MV-4-11 (cell line): ENCODE measurements around the gene ACY1.

ENCODE experiments used
- DNase-seq: peaks from one replicate; lab custom pipeline; 2025; lab: John Stamatoyannopoulos, UW

Gene ACY1

GRCh38 chr3:52005571-52005986 lies 22.2 kb downstream of the ACY1 start:
- no peak for DNase-seq

DNA sequence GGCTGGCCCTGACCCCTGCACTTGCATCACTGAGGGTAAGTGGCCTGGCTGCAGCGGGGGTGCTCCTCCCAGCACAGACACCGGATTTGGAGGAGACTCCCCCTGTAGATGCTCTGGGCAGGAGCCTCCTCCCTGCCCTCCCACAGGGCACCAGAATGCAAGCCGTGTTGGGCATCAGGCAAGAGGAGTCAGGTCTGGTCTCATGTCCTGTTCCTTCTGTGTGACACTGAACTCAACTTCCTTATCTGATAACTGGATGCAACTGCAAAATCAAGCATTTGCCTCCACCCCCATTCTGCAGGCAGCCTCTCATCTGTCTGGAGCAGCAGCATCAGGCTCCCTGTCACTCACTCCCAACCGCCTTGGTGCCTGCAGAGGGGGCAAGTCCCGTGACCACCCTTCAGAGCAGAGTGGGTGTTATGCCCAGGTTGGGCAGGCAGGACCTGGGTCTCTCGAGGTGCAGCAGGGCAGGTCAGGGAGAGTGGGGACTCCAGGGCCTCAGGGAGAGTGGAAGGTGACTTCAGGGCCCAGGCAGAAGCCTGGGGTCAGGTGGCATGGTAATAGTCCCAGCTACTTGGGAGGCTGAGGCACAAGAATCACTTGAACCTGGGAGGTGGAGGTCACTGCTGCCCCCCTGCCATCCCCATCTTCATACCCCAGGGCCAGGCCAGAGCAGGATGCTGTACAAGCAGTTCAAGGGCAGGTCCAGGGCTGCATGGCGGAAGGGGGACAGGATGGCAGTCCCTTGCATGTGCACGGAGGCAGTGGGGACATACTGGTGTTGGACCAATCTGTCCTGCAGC lies 22.9 kb downstream of the ACY1 start:
- DNase-seq, result peak; percentile 29

DNA sequence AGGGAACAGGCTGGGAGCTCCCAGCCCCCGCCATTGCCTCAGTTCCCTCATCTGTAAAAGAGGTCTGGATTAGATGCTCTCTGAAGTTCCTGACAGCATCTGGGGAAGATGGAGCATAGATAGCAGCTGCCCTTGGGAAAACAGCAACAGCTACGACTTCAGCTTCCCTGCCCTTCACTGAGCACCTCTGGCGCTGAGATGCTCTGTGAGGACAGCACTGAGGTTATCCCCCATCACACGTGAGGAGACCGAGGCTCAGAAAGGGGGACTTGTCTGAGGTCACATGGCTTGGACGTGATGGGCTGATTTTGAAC lies 23.4 kb downstream of the ACY1 start:
- DNase-seq, result no peak

DNA sequence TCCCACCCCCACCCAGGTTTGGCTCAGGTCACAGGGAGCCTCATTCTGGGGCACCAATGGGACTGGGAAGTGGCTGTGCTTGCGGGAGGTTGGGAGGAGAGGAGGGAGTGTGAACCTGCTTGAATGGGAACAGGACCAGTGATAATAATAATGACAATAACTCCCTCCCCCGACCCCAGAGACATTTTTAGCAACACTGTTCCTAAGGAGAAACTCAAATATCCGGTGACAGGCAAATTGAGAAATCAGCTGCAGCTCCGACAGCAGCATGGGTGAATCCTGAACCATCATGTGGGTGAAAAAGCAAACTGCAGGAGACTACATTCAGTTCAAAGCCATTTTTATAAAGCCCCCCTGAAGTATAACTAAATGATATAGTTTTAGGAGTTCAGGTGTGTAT lies 24.0 kb downstream of the ACY1 start:
- no peak for DNase-seq

DNA sequence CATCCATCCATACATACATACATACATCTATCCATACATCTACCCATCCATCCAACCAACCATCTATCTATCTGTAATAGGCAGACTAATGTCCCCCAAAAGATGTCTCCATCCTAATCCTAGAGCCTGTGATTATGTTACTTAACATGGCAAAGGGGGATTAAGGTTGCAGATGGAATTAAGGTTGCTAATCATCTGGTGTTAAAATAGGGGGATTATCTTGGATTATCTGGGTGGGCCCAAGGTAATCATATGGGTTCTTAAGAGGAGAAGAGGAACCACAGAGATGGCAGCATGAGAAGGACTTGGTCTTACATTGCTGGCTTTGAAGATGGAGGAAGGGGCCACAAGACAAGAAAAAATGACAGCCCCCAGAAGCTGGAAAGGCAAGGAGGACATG lies 27.1 kb downstream of the ACY1 start:
- DNase-seq, result no peak

- no peak for DNase-seq
Observed at GRCh38 chr3:52012699-52013098, 29.4 kb downstream of the ACY1 start.

DNA sequence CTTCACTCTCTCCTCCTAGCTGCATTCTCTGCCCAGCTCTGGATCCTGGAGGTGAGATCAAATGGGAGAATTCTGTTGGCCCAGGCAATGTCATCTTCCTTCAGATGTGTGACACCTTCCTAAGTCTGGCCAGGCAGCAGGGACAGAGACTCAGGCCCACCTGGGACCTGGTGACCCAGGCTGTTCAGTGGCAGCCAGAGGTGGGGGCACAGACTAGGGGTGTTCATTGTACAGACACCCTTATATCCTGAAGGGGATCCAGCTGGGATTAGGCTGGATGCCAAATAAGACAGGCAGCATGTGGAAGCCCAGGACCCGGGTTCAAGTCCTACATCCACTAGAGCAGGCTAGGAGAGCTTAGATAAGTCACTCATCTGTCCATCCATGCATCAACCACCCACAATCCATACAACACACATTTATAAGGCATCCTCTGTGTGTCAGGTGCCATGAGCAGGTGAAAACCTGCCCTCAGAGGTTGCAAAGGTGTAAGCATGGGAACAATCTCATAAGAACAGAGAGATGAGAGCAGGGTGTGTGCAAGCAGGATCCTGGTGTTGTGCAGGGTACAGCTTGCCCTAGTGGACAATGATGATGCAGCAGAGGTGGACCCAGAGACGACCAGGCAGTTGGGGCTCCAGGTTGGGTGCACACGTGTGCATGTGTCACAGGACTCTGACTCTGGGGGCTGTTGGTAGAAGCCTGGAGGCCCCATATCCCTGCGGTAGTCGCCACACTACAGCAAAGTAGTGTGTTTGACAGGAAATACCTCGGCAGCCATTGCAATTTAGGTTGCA lies 30.7 kb downstream of the ACY1 start:
- DNase-seq, result no peak

GRCh38 chr3:52014613-52015012 lies 31.3 kb downstream of the ACY1 start:
- no peak for DNase-seq

GRCh38 chr3:52015438-52016228 lies 32.3 kb downstream of the ACY1 start:
- no peak for DNase-seq

GRCh38 chr3:52017586-52017985 lies 34.3 kb downstream of the ACY1 start:
- DNase-seq, result no peak

DNA sequence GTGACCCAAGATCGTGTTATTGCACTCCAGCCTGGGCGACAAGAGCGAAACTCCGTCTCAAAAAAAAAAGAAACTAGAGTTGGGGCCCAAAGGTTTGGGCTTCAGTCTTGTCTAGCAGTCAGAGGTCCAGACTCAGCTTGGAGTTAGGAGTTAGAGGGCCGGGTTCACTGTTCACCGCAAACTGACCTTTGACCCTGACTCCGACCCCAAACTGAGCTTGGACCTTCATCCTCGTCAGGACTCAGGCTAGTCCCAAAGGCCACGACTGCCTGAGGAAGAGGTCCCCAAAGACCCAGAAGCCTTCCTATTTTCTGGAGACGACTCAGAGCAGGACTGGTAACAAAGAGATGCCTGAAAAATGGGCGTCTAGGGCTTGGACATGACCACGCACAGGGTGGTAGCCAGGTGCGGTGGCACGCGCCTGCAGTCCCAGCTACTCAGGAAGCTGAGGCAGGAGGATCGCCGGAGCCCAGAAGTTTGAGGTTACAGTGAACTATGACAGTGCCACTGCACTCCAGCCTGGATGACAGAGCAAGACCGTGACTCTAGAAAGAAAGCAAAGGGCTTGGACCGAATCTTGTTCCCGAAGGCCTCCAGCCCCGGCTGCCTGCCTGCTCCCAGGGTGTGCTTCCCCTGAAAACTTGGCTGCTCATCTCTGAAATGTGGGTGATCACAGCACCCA lies 35.1 kb downstream of the ACY1 start:
- DNase-seq, result no peak

GRCh38 chr3:52019352-52020080 lies 36.2 kb downstream of the ACY1 start:
- DNase-seq, result no peak

DNA sequence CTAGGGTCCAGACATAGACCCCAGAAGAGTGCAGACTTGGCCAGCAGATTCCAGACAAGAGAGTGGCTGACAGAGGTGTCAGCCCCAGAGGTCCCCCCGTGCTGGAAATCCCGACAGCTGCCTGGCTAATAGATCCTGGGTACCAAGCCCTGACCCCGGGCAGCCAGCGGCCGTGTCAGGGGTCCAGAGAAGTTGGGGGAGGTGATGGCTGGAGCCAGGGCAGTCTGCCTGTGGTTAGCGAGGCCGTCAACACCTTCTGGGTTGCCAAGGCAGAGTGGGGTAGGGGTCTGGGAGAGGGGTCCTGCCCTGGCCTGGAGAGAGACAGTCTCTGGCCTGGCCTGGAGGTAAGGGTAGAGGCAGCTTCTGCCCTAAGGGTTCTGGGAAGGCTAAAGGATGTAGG lies 37.5 kb downstream of the ACY1 start:
- no peak for DNase-seq

GRCh38 chr3:52021489-52022268 lies 38.3 kb downstream of the ACY1 start:
- DNase-seq, result no peak

DNA sequence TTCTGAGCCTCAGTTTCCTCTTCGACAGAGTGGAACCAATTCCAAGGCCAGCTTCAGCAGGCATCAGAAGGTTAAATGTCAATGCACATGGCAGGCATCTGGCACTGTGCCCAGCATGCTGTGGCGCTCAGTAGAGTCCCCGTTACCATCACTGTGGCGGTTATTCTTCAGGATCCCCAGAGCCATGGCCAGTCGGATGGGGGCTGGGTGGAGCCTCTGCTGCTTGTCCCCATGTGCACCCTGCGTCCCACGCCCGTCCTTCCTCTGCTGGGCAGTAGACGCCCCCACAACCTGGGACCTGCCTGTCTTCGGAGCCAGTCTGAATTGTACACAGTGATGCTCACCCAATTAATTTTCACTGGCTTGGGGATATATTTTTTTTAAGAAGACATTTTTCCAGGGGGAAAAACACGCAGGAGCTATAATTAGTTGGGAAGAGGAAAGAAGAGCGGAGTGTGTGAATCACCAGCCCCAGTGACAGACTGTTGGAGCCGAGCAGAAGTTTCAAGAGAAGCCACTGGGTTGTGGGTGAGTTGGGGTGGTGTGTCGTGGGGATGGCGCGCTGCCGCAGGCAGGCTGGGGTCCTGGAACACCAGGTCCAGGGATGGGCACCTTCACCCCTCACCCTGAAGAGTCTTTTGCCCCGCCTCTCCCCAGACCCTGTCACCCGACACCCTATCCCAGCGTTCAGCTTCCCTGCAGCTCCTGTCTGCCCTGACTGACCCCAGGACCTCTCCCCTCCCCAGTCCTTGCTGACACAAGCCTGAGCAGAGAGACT lies 39.2 kb downstream of the ACY1 start:
- DNase-seq, result no peak

DNA sequence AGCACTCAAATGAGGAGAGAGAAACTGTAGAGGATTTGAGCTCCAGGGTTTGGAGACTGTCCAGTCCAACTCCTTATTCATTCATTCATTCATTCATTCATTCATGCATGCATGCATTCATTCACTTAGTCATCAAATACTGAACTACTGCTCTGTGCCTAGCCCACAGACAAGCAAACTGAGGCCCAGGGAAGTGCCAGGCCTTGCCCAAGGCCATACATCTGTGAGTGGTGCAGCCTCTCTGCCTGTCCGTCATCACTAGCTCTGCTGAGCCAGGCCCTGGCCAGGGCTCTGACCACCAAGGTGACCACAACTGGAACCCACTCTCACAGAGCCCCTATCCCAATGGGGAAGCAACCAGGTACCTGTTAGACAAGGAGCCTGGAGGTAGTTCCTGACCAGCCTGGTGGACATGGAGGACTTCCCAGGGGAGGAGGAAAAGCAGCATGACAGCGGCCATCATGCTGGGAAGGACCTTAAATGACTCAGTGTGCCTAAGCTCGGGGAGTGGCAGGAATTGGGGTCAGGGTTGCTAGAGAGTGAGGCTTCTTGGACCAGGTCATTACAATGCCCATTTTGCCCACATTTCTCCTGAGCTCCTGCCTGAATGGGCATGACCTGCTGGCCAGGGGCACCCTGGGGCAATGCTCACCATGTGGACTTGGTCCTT lies 39.9 kb downstream of the ACY1 start:
- no peak for DNase-seq

GRCh38 chr3:52023860-52024764 lies 40.8 kb downstream of the ACY1 start:
- DNase-seq, result no peak

DNA sequence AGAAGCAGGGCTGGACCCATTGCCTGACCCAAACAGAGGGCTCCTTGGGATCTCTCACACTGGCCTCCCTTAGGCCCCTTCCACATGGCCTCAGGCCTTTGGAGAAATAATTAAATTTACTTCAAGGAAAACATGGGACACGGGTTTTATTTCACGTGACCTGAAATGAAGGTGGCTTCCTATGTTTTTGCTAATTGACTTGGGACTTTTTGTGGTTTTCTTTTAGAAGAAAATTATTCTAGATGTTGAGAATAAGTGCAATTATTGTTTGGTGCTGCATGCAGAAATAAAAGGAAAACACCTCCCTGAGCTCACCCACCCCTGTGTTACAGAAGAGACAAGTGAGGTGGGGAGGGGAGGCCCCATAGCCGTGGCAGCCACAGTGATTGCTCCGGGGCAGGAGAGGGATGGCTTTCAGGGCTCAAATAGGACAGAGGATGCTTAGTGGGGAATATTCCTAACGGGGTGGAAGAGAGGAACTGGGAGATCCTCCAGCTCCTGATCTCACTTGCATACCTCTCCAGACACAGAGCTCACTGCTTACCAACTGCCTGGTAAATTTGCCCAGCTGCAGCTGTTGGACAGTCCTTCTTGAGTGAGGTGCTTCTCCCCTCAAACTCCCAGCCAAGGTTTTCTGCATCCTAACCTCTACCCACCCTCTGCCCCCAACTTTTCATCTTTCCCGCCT lies 41.6 kb downstream of the ACY1 start:
- DNase-seq, result no peak
